Fibroblast of peridontal ligament (primary cell): ENCODE measurements around the gene MAN1A2.
"Not testable (repeated sequence)": the region's sequence is repeated elsewhere in the genome, so short reads cannot be mapped to it uniquely, and the experiment has no call there.

ENCODE experiments used
- DNase-seq: peaks from one replicate; pipeline ENCODE4 v3.0.0-alpha.2; 2010; ENCODE audit errors: extremely low read depth

MAN1A2 gene

DNA sequence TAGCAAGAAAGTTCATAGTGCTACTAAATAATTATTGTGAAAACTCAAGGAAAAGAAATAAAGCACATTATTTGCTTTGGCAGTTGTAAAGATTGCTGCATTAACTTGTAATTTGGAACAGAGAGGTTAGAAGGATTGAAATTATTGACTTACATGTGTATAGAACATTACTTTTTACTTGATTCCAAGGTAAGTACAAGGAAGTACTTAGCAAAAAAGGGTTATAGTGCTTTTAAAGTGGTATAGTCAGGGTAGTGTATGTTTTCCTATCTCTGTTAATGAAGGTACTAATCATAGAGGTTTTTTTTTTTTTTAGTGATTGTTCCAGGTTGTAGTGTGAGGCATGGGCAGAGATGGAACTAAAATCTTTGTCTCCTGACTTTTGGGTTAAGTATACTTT lies 29.4 kb downstream of the MAN1A2 start:
- DNase-seq: no peak

DNA sequence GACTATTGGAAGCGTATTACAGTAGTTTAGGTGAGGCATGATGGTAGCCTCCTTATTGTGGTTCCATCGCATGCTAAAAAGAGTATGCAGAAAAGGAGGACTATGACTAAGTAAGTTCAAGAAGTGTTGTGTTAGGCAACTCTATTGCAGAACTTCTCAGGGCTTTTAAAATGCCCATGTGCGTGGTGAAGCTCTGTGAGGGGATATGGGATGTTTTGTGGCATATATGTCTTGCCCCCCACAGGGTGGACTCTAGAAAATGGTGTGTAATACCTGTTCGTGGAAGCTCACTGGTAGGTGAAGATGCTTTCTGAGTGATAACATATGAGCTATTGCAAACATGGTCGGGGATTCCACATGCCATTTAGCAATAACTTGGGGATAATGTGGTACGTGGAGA lies 31.7 kb downstream of the MAN1A2 start:
- DNase-seq: no peak

DNA sequence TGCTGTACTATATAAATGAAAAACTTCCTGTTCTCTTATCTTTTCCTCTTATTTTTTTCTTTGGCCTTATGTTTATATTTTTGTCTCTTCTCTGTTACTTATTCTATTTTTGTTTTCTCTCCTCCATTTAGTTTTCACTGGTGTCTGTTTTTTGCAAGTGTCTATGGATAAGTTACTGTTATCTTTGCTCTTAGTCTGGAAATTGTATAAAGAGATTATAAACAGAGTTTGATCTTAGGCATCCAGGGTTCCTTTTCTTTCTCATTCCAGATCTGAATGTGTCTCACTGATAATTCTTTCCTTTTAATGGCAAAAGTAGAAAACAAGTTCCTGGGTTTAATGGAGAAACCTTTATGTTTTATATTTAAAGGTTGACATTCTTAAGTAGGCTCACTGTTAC lies 34.5 kb downstream of the MAN1A2 start:
- no peak for DNase-seq

DNA sequence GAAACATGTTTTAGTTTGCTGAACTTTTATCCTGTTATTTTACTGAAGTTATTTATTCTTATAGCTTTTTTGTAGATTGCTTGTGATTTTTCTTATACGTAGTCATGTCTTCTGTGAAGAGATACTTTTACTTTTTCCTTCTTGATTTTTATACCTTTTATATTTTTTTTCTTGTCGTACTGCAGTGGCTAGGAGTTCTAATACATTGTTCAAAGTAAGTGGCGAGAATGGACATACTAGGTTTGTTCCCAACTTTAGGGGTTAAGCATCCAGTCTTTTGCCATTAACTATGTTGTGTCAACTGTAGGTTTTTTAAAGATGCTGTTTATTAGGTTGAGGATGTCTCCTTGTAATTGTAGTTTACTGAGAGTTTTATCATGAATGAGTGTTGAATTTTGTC lies 36.3 kb downstream of the MAN1A2 start:
- DNase-seq: no peak

DNA sequence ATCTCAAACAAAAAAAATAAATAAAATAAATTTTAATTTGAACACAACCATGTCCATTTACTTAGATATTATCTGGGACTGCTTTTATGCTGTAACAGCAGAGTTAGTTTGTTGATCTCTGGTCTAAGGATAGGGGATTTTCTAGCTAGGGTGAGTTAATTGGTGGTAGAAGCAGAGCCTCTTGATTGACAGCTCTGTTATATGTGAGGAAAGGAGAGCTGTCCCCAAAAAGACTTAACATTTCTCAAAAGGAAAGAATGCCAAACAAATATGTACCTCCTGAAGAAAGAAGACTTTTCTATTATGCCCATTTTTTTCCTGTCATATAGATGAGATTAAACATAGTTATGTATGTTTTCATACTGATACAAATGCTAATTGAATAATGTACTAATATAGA lies 37.8 kb downstream of the MAN1A2 start:
- DNase-seq: no peak

DNA sequence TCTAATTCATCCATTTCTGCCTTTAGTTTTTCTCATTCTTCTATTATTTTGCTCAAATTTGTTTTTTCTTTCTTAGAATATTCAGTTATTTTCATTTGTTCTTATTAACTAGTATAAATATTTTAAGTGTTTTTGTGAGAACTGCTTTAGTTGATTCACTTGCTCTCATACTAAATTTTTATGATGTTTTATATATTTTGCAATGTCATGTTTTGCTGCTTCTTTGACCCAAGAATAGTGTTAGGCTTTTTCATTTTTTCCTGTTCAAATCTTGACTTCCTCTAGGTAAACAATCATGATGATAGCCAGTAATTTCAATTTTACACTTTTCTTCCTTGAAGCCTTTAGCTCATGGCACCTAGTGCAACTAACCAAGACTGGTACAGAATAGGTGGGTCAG lies 45.2 kb downstream of the MAN1A2 start:
- DNase-seq: no peak

DNA sequence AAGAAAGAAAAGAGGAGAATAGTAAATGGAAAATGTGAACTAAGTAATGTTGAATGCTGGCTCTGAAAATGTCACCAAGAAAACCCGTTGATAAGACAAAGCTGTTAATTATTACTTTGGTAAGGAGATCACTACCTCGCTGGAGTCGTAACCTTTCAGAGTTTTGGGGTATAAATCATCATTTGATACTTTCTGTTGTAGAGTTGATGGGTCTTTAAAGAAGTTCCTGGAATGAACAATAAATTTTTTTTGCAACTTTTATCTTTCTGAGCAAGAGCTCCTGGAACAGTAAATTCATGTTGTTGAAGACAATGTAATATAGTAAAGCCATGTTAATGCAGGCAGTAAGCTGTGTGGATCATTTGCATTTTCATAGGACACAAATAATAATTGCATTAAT lies 46.2 kb downstream of the MAN1A2 start:
- DNase-seq: no peak

DNA sequence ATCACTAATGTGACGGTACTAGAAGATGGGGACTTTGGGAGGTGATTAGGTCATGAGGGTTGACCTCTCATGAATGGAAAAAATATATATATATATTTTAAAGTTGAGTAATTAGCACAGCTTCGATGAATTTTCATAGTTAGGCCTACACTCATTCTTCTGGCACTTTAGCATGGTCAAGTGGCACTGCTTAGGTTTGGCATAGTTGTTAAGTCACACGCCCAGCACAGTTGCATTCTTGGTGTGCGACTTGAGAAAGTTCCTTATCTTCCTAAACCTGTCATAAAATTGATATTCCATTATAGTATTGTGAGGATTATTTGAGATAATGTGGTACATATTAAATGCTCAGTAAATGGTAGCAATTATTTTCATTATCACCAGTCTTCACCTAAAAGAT lies 47.7 kb downstream of the MAN1A2 start:
- DNase-seq: no peak

DNA sequence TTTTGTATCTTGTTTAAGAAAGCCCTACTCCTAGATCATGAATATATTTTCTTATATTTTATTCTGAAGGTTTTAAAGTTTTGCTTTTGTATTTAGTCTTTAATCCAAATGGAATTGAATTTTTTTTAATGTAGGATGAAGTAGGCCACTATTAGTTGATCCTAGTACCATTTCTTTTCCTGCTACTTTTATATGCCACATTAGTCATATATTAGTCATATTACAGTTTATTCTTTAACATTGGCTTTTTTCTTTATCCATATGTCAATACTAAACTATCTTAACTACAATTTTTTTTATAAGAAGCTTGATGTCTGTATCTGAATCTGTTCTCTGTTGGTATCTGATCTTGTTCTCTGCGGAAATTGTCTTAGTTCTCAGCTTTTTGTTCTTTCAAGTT lies 48.8 kb downstream of the MAN1A2 start:
- DNase-seq: no peak

DNA sequence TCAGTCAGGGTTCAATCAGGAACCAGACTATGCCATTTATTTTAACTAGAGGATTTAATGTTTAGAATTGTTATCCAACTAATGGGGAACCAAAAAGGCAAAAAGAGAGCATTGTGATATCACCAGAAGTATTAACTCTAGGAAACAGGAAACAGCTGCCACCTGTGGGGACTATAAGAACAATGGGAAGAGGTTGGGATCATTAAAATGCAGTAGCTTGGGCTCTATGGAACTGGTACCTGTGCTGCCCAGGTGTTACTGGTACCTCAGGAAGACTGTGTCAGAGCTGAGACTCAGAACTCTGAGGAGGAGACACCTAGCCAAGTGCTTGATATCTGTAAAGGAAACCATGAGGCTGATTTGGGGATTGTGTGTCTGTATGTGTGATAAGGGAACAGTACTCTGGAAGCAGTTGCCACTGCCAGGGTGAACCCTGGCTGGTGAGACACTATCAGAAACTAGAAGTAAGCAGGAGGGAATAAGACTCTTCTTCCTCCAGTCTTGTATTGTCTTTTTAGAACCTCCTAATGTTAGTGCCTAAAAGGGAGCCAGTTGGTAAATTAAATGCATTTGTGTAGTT lies 49.4 kb downstream of the MAN1A2 start:
- no peak for DNase-seq

DNA sequence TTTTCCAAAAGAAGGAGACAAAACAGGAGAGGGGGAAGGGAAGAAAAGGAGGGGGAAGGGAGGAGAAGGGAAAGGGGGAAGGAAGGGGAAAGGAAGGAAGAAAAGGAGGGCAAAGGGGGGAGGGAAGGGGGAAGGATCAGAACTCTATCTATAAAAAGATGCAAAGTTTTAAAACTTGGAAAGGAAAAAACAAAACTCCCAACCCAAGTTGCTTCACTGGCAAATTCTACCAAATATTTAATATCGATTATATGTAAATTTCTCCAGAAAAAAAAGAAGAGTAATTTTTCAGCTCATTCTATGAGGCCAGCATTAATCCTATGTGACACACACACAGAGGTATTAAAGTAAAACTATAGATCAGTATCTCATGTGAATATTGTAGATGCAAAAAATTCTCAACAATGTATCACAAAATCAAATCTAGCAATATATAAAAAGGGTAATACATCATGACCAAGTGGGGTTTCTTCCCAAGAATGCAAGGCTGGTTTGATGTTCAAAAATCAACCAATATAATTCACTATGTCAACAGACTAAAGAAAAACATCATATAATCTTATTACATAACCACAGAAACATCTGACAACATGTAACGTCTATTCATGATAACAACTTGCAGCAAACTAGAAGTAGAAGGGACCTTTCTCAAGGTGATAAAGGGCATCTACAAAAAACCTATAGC lies 57.9 kb downstream of the MAN1A2 start:
- DNase-seq: no peak

DNA sequence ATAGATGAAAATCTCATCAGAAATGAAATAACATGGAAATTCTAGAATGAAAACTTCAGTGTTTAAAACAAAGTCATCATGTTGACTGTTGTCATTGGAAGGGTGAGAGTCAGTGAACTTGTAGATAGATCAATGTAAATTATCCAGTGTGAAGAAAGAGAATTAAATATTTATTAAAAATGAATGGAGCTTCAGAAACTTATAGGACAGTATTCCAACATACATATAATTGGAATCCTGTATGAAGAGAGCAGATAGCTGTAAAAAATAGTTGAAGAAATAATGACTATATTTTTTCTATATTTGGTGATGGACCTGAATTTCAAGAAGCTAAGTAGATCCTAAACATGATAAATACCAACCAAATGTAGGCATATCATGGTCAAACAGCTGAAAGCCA lies 60.0 kb downstream of the MAN1A2 start:
- DNase-seq: no peak

DNA sequence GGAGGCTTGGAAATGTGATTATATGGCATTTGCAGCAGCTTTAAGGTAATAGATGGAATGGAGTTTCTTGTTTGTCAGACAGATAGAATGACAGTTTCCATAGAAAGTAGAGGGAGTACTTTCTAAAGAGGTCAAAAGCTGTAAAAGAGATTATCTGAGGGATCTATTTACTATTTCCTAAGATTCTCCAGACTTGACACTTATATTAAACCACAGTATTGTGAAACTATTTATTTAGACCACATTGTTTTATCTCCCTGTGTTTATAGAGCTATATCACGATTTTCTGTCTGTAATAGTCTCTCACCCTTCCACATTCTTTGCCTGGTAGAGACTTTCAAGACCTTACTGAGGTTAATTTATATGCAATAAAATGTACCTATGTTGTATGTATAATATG lies 66.7 kb downstream of the MAN1A2 start:
- DNase-seq: no peak

DNA sequence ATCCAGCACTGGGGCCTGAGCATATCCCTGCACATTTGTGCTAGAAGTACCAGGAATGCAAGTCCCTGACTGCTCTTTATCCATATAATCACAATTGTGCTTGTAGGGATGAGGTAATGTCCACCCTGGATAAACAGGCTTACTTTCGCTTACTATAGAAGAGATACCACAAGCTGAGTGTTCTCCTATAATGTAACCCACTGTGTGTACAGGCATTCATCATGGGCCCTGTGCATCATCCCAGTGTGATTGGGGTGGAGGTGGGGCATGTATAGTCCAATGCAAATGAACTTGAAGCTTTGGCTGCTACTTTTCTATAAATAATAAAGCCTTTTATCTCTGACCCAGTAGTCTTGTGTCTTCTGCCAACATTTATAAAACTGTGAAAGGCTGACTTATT lies 69.3 kb downstream of the MAN1A2 start:
- DNase-seq: no peak

DNA sequence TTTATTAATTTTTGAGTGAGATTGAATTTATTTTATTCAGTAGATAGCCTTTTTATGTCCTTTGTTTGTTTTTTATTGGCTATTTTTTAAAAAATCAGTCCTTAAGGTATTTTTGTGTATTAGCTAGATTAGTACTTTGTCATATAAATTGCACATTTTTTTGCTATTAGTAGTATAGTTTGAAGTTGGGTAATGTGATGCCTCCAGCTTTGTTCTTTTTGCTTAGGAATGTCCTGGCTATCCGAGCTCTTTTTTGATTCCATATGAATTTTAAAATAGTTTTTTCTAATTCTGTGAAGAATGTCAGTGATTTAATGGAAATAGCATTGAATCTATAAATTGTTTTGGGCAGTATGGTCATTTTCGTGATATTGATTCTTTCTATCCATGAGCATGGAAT lies 80.4 kb downstream of the MAN1A2 start:
- no peak for DNase-seq

DNA sequence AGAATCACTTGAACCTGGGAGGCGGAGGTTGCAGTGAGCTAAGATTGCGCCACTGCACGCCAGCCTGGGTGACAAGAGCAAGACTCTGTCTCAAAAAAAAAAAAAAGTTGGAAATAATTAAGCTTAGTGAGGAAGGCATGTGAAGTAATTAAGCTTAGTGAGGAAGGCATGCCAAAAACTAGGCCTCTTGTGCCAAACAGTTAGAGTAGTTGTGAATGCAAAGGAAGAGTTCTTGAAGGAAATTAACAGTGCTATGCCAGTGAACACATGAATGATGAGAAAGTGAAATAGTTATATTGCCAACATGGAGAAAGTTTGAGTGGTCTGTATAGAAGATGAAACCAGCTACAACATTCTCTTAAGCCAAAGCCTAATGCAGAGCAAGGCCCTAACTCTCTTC lies 85.0 kb downstream of the MAN1A2 start:
- no peak for DNase-seq

DNA sequence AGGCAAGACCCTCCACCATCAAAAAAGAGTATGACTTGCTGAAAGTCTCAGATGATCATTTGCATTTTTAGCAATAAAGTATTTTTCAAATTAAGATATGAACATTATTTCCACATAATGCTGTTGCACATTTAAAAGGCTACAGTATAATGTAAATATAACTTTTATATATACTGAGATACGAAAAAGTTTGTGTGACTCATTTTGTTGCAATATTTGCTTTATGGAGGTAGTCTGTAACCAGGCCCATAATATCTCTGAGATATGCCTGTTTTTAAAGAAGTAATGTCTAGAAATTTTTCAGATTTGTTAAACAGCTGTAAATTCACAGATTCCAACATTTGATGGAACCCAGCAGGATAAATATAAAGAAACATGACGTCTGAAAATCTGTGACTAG lies 86.7 kb downstream of the MAN1A2 start:
- no peak for DNase-seq

DNA sequence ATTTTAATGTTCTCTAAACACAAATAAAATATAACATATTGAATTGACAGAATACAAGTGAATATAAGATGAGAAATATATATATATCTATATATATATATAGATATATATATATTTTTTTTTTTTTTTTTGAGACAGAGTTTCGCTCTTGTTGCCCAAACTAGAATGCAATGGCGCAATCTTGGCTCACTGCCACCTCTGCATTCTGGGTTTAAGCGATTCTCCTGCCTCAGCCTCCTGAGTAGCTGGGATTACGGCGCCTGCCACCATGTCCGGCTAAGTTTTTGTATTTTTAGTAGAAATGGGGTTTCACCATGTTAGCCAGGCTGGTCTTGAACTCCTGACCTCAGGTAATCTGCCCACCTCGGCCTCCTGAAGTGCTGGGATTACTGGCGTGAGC lies 91.2 kb downstream of the MAN1A2 start:
- DNase-seq: not testable (repeated sequence)

DNA sequence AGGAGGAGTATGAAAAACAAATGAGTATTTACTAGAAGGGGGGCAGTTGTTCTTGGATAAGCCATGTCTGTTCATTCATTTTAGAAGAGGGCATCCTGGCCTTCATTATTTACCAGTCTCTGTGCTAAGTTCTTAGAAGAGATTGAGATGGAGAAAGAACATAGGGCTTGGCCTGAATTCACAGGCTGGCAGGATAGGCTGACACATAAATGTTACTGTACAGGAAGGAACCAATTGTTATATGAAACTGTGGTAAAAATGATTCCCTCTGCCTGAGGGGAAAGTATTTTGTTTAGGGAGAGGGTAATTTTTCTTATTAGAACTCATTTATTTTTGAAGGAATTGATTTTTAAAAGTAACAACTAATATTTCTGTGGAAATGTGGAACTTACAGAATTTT lies 99.5 kb downstream of the MAN1A2 start:
- DNase-seq: peak; percentile 16

DNA sequence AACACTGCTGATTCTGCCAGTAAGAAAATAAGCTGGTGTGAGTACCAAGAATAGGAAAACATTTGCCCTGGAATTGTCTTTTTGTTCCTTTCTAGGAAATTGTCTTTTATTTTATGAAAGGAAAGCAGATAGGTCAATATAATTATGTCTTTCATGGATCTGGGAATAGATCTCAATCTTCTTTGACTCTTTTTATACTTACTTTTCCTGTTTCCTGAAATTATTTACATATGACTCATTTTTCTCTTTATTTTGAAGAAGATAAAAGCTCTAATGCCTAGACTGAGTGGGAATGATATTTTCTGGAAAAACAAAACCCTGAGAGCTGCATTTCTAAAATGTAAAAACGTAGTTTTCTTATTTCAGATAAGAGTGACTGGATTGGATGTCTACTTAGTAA lies 100.1 kb downstream of the MAN1A2 start:
- DNase-seq: no peak

DNA sequence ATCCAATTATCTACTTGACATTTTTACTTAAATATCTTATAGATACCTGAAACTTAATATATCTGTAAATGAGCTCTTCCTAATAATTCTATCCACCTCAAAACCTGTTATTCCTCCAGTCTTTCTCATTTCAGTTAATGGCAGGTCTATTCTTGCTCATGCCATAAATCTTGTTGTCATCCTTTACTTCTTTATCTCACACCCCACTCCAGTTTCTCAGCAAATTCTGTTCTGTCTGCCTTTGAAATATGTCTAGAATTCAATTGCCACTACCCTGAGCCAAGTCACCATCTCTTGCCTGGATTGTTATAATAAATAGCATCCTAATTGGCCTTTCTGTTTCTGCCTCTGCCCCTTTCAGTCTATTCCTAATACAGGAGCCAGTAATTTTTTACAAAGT lies 105.8 kb downstream of the MAN1A2 start:
- no peak for DNase-seq

DNA sequence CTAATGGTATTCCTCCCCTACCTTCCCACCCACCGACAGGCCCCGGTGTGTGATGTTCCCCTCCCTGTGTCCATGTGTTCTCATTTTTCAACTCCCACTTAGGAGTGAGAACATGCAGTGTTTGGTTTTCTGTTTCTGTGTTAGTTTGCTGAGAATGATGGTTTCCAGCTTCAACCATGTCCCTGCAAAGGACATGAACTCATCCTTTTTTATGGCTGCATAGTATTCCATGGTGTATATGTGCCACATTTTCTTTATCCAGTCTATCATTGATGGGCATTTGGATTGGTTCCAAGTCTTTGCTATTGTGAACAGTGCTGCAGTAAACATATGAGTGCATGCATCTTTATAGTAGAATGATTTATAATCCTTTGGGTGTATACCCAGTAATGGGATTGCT lies 108.2 kb downstream of the MAN1A2 start:
- not testable (repeated sequence) for DNase-seq

DNA sequence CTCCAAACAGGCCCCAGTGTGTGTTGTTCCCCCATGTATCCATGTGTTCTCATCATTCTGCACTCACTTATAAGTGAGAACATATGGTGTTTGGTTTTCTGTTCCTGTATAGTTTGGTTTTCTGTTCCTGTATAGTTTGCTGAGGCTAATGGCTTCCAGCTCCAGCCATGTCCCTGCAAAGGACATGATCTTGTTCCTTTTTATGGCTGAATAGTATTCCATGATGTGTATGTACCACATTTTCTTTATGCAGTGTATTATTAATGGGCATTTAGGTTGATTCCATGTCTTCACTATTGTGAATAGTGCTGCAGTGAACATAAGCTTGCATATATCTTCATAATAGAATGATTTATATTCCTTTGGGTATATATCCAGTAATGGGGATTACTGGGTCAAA lies 111.8 kb downstream of the MAN1A2 start:
- DNase-seq: no peak

DNA sequence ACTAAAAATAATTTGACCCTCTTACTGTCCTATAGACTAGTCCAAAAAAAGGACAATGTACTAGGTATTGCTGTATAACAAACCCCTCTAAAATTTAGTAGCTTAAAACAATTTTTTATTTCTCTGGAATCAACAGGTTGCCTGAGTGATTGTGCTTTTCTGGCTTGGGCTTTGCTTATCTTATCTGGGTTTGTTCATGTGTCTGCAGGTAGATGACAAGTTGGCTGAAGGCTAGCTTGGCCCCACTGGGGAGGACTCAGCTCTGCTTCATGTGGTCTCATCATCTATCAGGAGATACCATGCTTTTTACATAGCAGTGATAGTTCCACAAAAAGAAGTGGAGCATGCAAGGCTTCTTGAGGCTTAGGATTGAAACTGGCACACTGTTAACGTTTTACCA lies 114.2 kb downstream of the MAN1A2 start:
- no peak for DNase-seq
